CD4-positive, alpha-beta T cell treated with Interleukin-12 subunit alpha and Interleukin-12 subunit beta, for 1 hour (primary cell): ENCODE data around the gene NTNG1.

Source experiments
- DNase-seq: peaks from one replicate; pipeline ENCODE4 v3.0.0-alpha.2; 2020

NTNG1 gene

DNA sequence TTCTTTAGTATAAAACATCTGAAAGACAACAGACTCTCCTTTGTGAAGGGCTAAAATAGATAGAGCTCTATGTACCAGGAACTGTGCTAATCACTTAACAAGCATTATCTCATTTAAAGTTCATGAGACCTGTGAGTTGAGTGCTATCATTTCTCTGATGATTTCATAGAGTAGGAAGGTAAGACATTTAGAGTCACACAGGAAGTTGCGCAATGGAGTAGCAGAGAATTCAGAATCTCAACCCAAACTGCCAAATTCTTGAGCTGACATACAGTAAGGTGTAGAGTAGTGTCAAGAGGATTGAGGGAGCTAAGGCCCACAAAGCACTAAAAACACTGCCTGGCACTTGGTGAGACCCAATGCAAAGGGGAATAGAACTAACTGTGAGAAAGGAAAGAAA is 384.3 kb downstream of the NTNG1 start:
- DNase-seq = no peak

DNA sequence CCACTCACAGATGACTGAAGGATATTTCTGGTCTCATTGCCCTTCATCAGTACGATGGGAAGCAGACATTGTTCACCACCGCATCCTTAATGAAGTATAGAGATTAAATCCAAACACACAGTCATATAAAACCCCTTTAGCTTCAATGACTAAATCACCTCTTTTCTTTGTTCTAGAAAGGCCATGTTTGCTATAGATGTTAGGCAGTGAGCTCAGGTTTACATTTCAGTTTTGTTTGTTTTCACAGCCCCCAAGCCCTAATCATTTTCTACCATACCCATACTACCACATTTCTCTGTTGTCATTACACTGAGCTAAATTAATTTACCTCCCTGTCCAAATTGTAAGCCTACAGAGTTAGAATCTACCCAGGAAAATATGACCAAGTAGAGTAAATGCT is 385.1 kb downstream of the NTNG1 start:
- DNase-seq = no peak

DNA sequence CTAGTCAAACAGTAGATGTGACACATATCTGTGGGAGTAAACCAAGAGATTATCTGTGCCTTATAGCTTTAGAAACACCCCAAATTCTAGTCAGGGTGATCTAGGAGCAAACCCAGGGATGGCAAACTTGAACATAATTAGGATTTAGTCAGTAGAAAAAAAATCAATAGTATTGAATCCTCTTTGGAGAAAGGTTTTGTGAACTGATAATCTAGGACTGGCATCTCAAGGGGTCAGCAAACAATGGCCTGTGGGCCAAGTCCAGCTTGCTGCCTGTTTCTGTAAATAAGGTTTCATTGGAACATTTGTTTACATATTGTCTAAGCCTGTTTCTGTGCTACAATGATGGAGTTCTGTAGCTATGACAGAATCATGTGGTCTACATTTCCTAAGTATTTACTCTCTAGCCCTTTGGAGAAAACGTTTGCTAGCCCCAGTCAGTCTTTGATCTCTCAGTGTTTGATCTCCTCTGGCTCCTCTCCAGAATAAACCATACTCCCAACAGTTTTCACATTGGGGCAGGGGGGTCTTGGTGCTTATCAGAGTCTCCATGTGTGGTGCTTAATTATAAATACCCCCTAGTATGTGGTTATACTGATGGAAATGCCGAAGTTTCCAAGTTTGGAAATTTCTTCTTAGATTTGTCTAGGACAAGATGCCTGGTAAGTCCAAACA is 385.8 kb downstream of the NTNG1 start:
- DNase-seq = no peak

DNA sequence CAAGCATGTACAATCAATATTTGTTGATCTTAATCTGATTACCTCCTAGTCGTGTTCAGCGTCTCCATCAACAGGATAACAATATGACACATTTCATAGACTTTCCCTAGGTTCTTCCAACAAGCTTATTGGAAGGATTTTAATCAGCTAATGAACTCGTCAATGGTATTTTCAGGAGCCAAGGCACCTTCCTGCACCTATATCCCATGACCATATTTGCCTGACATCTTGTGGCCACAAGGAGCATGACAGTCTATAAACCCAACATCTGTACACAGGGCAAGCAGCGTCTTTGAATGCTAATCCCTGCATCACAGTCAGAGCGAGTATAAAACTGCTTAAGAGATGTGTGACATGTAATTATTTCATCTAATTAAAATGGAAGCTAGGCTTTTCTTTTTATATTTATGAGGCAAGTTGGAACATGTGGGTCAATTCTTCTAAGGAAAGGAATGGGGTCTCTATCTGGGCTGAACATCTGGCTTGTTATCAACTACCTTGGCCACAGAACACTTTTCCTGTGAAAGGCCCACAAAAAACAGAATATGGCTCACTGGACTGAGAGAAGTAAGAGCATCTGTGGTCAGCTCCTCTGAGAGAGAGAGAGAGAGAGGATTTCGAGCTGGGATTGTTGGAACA is 388.8 kb downstream of the NTNG1 start:
- DNase-seq = peak; percentile 1

DNA sequence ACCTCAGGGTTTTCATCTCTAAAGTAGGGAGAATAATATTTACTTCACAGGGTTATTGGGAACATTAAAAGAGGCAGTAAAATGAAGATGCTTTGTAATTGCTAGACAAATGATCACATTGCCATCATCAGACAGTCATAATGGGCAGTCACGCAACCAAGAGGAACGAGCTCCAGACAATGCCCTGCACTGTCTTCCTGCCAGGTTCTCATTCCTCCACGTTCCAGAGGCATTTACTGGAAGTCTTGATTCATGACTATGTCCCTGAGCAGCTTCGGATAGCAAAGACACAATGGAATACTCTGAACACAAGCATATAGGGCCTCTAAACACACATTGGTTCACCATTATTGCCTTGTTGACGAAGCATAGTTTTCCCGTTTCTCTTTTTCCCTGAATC is 389.7 kb downstream of the NTNG1 start:
- DNase-seq = no peak

DNA sequence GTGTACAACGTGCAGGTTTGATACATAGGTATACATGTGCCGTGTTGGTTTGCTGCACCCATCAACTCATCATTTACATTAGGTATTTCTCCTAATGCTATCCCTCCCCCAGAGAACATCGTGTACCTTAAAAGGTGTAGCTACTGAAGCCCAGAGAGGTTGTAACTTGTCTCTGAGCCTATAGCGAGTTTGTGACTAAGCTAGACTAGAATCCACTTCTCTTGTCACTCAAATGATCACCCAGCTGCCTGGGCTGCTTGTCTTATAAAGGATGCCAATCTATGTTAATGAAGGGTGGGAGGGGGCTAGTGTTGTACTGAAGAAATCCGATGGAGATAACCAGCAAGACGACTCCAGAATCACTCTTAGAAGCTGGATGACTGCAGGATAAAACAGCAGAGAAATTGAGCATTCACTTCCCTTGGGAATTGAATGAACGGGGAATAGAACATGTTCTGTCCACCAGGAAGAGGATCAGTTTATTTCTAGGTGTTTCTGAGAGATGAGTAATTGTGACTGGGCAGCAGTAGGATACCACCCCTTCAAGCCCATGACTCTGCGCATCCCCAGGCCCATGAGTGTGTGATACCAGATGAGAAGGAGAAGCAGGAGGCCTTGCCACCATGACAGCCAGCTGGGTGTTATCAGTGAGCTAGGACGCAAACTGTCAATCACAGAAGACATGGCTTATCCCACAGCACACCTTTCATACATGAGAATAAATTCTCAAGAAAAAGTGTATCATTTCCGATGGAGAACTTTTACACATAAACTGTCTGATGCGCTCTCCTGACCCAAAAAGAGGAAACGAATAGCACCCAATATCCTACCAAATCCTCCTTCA is 390.4 kb downstream of the NTNG1 start:
- no peak for DNase-seq

DNA sequence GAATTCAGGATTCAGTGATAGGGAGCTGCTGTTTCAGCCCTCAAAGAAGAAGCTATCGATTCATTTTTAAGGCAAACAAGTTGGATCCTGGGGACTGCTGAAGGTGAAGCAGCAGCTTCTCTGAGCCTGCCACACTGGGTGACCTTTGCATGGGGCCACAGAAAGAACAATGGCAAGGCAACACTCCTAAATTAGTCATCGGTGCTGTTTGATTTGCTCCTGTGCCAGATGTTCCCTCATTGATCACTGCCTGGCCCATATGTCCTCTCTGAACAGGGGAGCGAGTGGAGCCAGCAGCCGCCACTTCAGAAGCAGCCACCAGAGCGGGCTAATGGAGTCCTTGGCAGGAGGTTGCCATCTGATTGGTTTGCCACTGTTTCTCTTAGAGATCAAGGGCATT is 391.5 kb downstream of the NTNG1 start:
- DNase-seq = no peak
